Natural killer cell (primary cell): ENCODE data around the gene POC1A. TPM values are rescaled to one million over a fixed set of nuclear protein-coding genes. Genes with fewer than 3 reads are reported as not detected.

Experiments
- ATAC-seq, 3 donors: fragments of 150-1000 bp in 2 of 3; fragments of 200-7000 bp in 1 of 3; cut with Tn5 transposase; 1 replicate in 1 of 3; 2 replicates in 2 of 3; pipeline ENCODE4 v1.10.0; 2021; ENCODE audit warnings: mild to moderate bottlenecking in 2 of 3, moderate library complexity in 2 of 3
- DNase-seq, 2 donors: peaks; one replicate each; pipeline versions ENCODE4 v3.0.0 to v3.0.0-alpha.2; 2013 to 2021; ENCODE audit warnings: mixed read lengths in 1 of 2
- H3K27ac ChIP-seq: one replicate; pipeline ENCODE4 v1.5.1; 2013; ENCODE audit warnings: mild to moderate bottlenecking, low read length
- H3K27me3 ChIP-seq: one replicate; pipeline ENCODE4 v1.6.1; 2013; ENCODE audit warnings: low read length; ENCODE audit not compliant: control insufficient read depth, insufficient read depth
- H3K36me3 ChIP-seq: one replicate; pipeline ENCODE4 v1.6.1; 2013; ENCODE audit warnings: low read length; ENCODE audit not compliant: control insufficient read depth, insufficient read depth
- H3K4me1 ChIP-seq: one replicate; pipeline ENCODE4 v1.6.1; 2013; ENCODE audit warnings: low read length; ENCODE audit not compliant: control insufficient read depth, insufficient read depth
- H3K4me3 ChIP-seq: one replicate; pipeline ENCODE4 v1.5.1; 2013; ENCODE audit warnings: low read length
- H3K9me3 ChIP-seq: one replicate; pipeline ENCODE4 v1.6.1; 2013; ENCODE audit warnings: low read length; ENCODE audit not compliant: control insufficient read depth, insufficient read depth
- H3K27ac Mint-ChIP-seq, 2 donors: one replicate each; pipeline ENCODE4 v1.8.0; 2022; ENCODE audit warnings: mild to moderate bottlenecking in 2 of 2, mixed read lengths in 2 of 2, moderate library complexity in 1 of 2
- H3K27me3 Mint-ChIP-seq, 2 donors: one replicate each; pipeline ENCODE4 v1.8.0; 2022; ENCODE audit warnings: low read depth in 2 of 2, mixed read lengths in 2 of 2
- H3K36me3 Mint-ChIP-seq: one replicate; pipeline ENCODE4 v1.8.0; 2022; ENCODE audit warnings: mixed read lengths
- H3K4me1 Mint-ChIP-seq, 2 donors: one replicate each; pipeline ENCODE4 v1.8.0; 2022; ENCODE audit warnings: mixed read lengths in 2 of 2
- H3K4me3 Mint-ChIP-seq: one replicate; pipeline ENCODE4 v1.8.0; 2022; ENCODE audit warnings: mild to moderate bottlenecking, moderate library complexity, mixed read lengths
- H3K9me3 Mint-ChIP-seq, 2 donors: one replicate each; pipeline ENCODE4 v1.8.0; 2022; ENCODE audit warnings: mixed read lengths in 2 of 2
- WGBS: methylation state at CpG from one replicate; pipeline ENCODE4 v1.1.7; 2013; ENCODE audit warnings: missing lambda C conversion rate; ENCODE audit not compliant: insufficient coverage; 5-methylcytosine and 5-hydroxymethylcytosine counted together
- intact Hi-C: fragments of 100-400 bp; cut with micrococcal nuclease; formaldehyde crosslinking; loops from one replicate; pipeline ENCODE4 v1.14.2; 2022
- total RNA-seq, 4 donors: library from RNA; stranded (reverse); fragments of 120-200 nt in 1 of 4; gene quantifications; one replicate each; pipeline versions ENCODE4 v1.2.3 to v1.2.4, GENCODE V29; 2013 to 2022
- TF ChIP-seq, protein P1 (sequence below): fragments of 200-600 bp; IDR thresholded peaks from one replicate; pipeline ENCODE4 v1.8.0; 2022; ENCODE audit warnings: antibody characterized with exemption

POC1A gene
- total RNA-seq, 3 donors from 2014 or later (not counting 1 experiment from before 2014, with no cell fraction given) = 1.3 to 2.6 (median 2.4) TPM

- Mint-ChIP-seq H3K4me1 (peaks cover 11 to 13% of the 10 kb centered on the region in 2 donors), H3K27me3 (no peaks in the 10 kb centered on the region), H3K36me3 (no peaks in the 10 kb centered on the region), H3K27ac (peak overlapping the region in 1 of 2 donors; percentile 68), H3K9me3 (no peaks in the 10 kb centered on the region), H3K4me3 (no peak overlapping the region)
- ATAC-seq (peak in 2 of 3 donors; percentile 33 to 68), DNase-seq (peak in 1 of 2 donors; percentile 48)
- TF ChIP-seq, protein P1, sequence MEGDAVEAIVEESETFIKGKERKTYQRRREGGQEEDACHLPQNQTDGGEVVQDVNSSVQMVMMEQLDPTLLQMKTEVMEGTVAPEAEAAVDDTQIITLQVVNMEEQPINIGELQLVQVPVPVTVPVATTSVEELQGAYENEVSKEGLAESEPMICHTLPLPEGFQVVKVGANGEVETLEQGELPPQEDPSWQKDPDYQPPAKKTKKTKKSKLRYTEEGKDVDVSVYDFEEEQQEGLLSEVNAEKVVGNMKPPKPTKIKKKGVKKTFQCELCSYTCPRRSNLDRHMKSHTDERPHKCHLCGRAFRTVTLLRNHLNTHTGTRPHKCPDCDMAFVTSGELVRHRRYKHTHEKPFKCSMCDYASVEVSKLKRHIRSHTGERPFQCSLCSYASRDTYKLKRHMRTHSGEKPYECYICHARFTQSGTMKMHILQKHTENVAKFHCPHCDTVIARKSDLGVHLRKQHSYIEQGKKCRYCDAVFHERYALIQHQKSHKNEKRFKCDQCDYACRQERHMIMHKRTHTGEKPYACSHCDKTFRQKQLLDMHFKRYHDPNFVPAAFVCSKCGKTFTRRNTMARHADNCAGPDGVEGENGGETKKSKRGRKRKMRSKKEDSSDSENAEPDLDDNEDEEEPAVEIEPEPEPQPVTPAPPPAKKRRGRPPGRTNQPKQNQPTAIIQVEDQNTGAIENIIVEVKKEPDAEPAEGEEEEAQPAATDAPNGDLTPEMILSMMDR = no peak
- no peaks in the 10 kb centered on the region for H3K36me3 ChIP-seq
- H3K9me3 ChIP-seq = no peaks in the 10 kb centered on the region
- H3K4me1 ChIP-seq = peaks cover 31% of the 10 kb centered on the region
- WGBS = 44% methylated on average over 4 of the region's 5 CpGs
- H3K4me3 ChIP-seq = no peak overlapping the region
- no peaks in the 10 kb centered on the region for H3K27me3 ChIP-seq
- H3K27ac ChIP-seq = no peak overlapping the region
- intact Hi-C loops = no loop called here
These were observed 82.2 kb downstream of the POC1A start for GRCh38 chr3:52072020-52072419.

DNA sequence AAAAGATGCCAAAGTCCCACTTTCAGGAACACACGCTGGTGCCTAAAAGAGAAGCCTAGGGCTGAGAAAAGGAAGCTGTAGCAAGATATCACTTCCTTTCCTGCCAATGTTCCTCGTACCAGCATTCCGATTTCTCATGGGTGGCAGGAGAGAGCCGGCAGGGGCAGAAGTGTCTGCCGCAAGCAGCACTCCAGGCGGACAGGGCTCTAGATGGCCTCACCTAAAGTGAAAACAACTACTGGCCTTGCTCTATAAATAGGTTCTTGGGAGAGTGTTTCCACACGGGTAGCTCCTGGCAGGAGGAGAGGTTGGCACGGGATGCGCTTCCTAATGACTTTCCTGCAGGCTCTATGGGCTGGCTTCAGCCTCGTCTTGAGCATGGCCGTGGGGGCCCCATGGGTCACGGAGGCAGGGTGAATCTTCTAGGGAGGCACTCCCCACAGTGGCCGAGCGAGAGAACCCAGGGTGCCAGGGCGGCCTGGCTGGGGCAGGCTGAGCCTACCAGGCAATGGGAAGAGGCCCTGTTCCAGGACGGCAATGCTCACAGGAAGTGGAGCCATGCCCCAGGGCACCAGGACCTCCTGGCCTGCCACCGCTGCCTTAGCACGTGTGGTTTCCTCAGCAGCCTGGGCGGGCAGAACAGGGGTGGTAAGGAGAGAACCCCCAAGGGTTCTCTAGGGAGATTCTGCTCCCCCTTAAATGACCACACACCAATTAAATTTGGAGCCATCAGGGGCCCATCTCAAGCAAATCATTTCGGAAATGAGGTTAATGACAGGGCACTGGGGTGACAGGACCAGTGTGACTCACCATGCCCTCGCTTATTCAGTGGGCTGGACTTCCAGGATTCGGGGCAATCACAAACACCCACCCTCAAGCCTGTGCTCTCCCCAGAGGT is 83.2 kb downstream of the POC1A start:
- peaks cover 31% of the 10 kb centered on the region for H3K4me1 ChIP-seq
- peak overlapping the region; percentile 56 to 68 for H3K27ac Mint-ChIP-seq
- H3K27me3 ChIP-seq = no peaks in the 10 kb centered on the region
- H3K27me3 Mint-ChIP-seq = no peaks in the 10 kb centered on the region
- TF ChIP-seq, protein P1 = no peak
- H3K9me3 Mint-ChIP-seq = no peaks in the 10 kb centered on the region
- no peak for DNase-seq
- intact Hi-C loops = no loop called here
- H3K4me1 Mint-ChIP-seq = peaks cover 11 to 13% of the 10 kb centered on the region in 2 donors
- no peak overlapping the region for H3K4me3 Mint-ChIP-seq
- peak overlapping the region; percentile 44 for H3K27ac ChIP-seq
- H3K4me3 ChIP-seq = no peak overlapping the region
- 68% methylated on average over 20 of the region's 22 CpGs for WGBS
- H3K36me3 ChIP-seq = no peaks in the 10 kb centered on the region
- no peaks in the 10 kb centered on the region for H3K36me3 Mint-ChIP-seq
- no peaks in the 10 kb centered on the region for H3K9me3 ChIP-seq
- peak; percentile 41 to 81 (median 75) for ATAC-seq

GRCh38 chr3:52069855-52070254 is 84.4 kb downstream of the POC1A start:
- Histone ChIP-seq H3K4me1 (peaks cover 31% of the 10 kb centered on the region), H3K27me3 (no peaks in the 10 kb centered on the region), H3K27ac (no peak overlapping the region), H3K4me3 (no peak overlapping the region), H3K9me3 (no peaks in the 10 kb centered on the region), H3K36me3 (no peaks in the 10 kb centered on the region)
- DNase-seq (no peak), ATAC-seq (no peak)
- Mint-ChIP-seq H3K36me3 (no peaks in the 10 kb centered on the region), H3K27ac (no peak overlapping the region), H3K27me3 (no peaks in the 10 kb centered on the region), H3K9me3 (no peaks in the 10 kb centered on the region), H3K4me3 (no peak overlapping the region), H3K4me1 (peaks cover 11 to 13% of the 10 kb centered on the region in 2 donors)
- TF ChIP-seq, protein P1 = no peak
- intact Hi-C loops = no loop called here
- 95% methylated on average over 4 of the region's 4 CpGs for WGBS
